ENCODE data around the gene DACT3. TPM values are rescaled to one million over a fixed set of nuclear protein-coding genes. Genes with fewer than 3 reads are reported as not detected.
A peak's percentile ranks its signal among the peaks of the same experiment; 100 is the strongest.

DACT3 gene
- total and polyA plus RNA-seq, 2 of the 13 experiments (the other 11 are each of a cell fraction or from before 2014, with no cell fraction given): 0.04 TPM; not detected in 1

- TF ChIP-seq ZNF674 (CRISPR knock-in tag; IDR thresholded peaks at IDR 0.05; ENCODE audit: low read depth): no peak
- TF ChIP-seq GTF3A (CRISPR knock-in tag; conservative IDR thresholded peaks at IDR 0.05): no peak
- no peak for TF ChIP-seq SMC3 (IDR thresholded peaks at IDR 0.05; ENCODE audit: low read length)
- TF ChIP-seq, protein P1, sequence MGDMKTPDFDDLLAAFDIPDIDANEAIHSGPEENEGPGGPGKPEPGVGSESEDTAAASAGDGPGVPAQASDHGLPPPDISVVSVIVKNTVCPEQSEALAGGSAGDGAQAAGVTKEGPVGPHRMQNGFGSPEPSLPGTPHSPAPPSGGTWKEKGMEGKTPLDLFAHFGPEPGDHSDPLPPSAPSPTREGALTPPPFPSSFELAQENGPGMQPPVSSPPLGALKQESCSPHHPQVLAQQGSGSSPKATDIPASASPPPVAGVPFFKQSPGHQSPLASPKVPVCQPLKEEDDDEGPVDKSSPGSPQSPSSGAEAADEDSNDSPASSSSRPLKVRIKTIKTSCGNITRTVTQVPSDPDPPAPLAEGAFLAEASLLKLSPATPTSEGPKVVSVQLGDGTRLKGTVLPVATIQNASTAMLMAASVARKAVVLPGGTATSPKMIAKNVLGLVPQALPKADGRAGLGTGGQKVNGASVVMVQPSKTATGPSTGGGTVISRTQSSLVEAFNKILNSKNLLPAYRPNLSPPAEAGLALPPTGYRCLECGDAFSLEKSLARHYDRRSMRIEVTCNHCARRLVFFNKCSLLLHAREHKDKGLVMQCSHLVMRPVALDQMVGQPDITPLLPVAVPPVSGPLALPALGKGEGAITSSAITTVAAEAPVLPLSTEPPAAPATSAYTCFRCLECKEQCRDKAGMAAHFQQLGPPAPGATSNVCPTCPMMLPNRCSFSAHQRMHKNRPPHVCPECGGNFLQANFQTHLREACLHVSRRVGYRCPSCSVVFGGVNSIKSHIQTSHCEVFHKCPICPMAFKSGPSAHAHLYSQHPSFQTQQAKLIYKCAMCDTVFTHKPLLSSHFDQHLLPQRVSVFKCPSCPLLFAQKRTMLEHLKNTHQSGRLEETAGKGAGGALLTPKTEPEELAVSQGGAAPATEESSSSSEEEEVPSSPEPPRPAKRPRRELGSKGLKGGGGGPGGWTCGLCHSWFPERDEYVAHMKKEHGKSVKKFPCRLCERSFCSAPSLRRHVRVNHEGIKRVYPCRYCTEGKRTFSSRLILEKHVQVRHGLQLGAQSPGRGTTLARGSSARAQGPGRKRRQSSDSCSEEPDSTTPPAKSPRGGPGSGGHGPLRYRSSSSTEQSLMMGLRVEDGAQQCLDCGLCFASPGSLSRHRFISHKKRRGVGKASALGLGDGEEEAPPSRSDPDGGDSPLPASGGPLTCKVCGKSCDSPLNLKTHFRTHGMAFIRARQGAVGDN (CRISPR knock-in tag; IDR thresholded peaks at IDR 0.05): peak; percentile 22; the same call in 1 of the 2 replicates
- no peak for TF ChIP-seq SOX13 (IDR thresholded peaks at IDR 0.05)
- TF ChIP-seq SOX13 (CRISPR knock-in tag; conservative IDR thresholded peaks at IDR 0.05 in 1 of 2, IDR thresholded peaks at IDR 0.05 in 1 of 2): 0 out of 4 replicates have a peak, but pooled peaks of 1 of the 2 experiments have one; percentile 7
- no peak for TF ChIP-seq ZNF18 (CRISPR knock-in tag; IDR thresholded peaks at IDR 0.05; ENCODE audit: insufficient replicate concordance)
- TF ChIP-seq SIN3A (IDR thresholded peaks at IDR 0.05; ENCODE audit: borderline replicate concordance, low read depth, low read length): peak; percentile 82; the same call in 1 of the 2 replicates
- TF ChIP-seq CEBPG (CRISPR knock-in tag; IDR thresholded peaks at IDR 0.05): 0 out of 2 replicates have a peak, but pooled peaks have one; percentile 26
- peak; percentile 91 for TF ChIP-seq CREB1 (IDR thresholded peaks at IDR 0.05)
- peak; percentile 84 for TF ChIP-seq CREB1 (CRISPR knock-in tag; IDR thresholded peaks at IDR 0.05)
- no peak for TF ChIP-seq ZNF550 (CRISPR knock-in tag; IDR thresholded peaks at IDR 0.05; ENCODE audit: borderline replicate concordance)
- no peak for TF ChIP-seq PCBP1 (IDR thresholded peaks at IDR 0.05; ENCODE audit: borderline replicate concordance, low read depth, low read length)
- peak; percentile 55; the same call in 1 of the 2 replicates for TF ChIP-seq HNF1B (CRISPR knock-in tag; IDR thresholded peaks at IDR 0.05)
- no peak for TF ChIP-seq SP140L (CRISPR knock-in tag; IDR thresholded peaks at IDR 0.05; ENCODE audit: borderline replicate concordance)
- TF ChIP-seq ZNF781 (CRISPR knock-in tag; IDR thresholded peaks at IDR 0.05; ENCODE audit: borderline replicate concordance, not compliant biosample characterization): no peak
- TF ChIP-seq MTA3 (CRISPR knock-in tag; IDR thresholded peaks at IDR 0.05): no peak
- no peak for TF ChIP-seq SPEN (CRISPR knock-in tag; IDR thresholded peaks at IDR 0.05; ENCODE audit: low read depth)
- peak; percentile 90 for TF ChIP-seq SP2 (CRISPR knock-in tag; IDR thresholded peaks at IDR 0.05)
- TF ChIP-seq ZNF556 (CRISPR knock-in tag; IDR thresholded peaks at IDR 0.05; ENCODE audit: borderline replicate concordance): no peak
- no peak for TF ChIP-seq MIER3 (CRISPR knock-in tag; IDR thresholded peaks at IDR 0.05; ENCODE audit: borderline replicate concordance)
- peak; percentile 86 for TF ChIP-seq BHLHE40 (IDR thresholded peaks at IDR 0.05; ENCODE audit: low read length)
- no peak for TF ChIP-seq ATF1 (CRISPR knock-in tag; IDR thresholded peaks at IDR 0.05)
These were observed at the start of gene DACT3 (continued) for GRCh38 chr19:46661020-46661731.

All from HepG2 (cell line).